DOHH2 (cell line): Measurements from ENCODE around the gene PPP1R3G.

Experiments used
- CTCF ChIP-seq: fragments of 200-600 bp; sonication (generic); IDR thresholded peaks from one replicate; pipeline ENCODE4 v1.5.1; 2014; ENCODE audit warnings: antibody characterized with exemption, mild to moderate bottlenecking, low read depth, low read length; ENCODE audit not compliant: poor library complexity, severe bottlenecking
- EZH2phosphoT487 ChIP-seq: fragments of 200-600 bp; sonication (generic); IDR thresholded peaks from 2 replicates; pipeline ENCODE4 v1.6.1; 2017; ENCODE audit warnings: borderline replicate concordance, mild to moderate bottlenecking, antibody characterized with exemption, low read length, moderate library complexity, mixed read lengths

- TF ChIP-seq CTCF (no peak), EZH2phosphoT487 (no peak)
Measured at GRCh38 chr6:5041955-5042354, 43.2 kb upstream of the PPP1R3G start.
